ENCODE data around the gene LYVE1. TPM values are rescaled to one million over a fixed set of nuclear protein-coding genes. Genes with fewer than 3 reads are reported as not detected.

LYVE1 gene
- total RNA-seq, 1 donor from 2014 or later = not detected

- no peaks in the 10 kb centered on the region for H3K36me3 ChIP-seq (ENCODE audit: control insufficient read depth, insufficient read depth, low read length)
- no peak for DNase-seq (ENCODE audit: low read depth)
- no peak for TF ChIP-seq CTCF (IDR thresholded peaks at IDR 0.05; ENCODE audit: insufficient read depth, low read length, poor library complexity, severe bottlenecking)
- no peak overlapping the region for H3K4me3 ChIP-seq (ENCODE audit: low read depth, low read length)
- H3K27me3 ChIP-seq (ENCODE audit: control insufficient read depth, insufficient read depth, low read length) = no peaks in the 10 kb centered on the region
Observed at GRCh38 chr11:10520562-10520961, 47.9 kb downstream of the LYVE1 start.

- H3K27me3 ChIP-seq (ENCODE audit: control insufficient read depth, insufficient read depth, low read length) = no peaks in the 10 kb centered on the region
- H3K4me3 ChIP-seq (ENCODE audit: low read depth, low read length) = no peak overlapping the region
- DNase-seq (ENCODE audit: low read depth) = no peak
- no peaks in the 10 kb centered on the region for H3K36me3 ChIP-seq (ENCODE audit: control insufficient read depth, insufficient read depth, low read length)
- no peak for TF ChIP-seq CTCF (IDR thresholded peaks at IDR 0.05; ENCODE audit: insufficient read depth, low read length, poor library complexity, severe bottlenecking)
Observed at GRCh38 chr11:10519630-10520029, 48.8 kb downstream of the LYVE1 start.

GRCh38 chr11:10518891-10519290 lies 49.6 kb downstream of the LYVE1 start:
- Histone ChIP-seq H3K36me3 (ENCODE audit: control insufficient read depth, insufficient read depth, low read length) (no peaks in the 10 kb centered on the region), H3K27me3 (ENCODE audit: control insufficient read depth, insufficient read depth, low read length) (no peaks in the 10 kb centered on the region), H3K4me3 (ENCODE audit: low read depth, low read length) (no peak overlapping the region)
- no peak for TF ChIP-seq CTCF (IDR thresholded peaks at IDR 0.05; ENCODE audit: insufficient read depth, low read length, poor library complexity, severe bottlenecking)
- DNase-seq (ENCODE audit: low read depth) = no peak

GRCh38 chr11:10518123-10518522 lies 50.3 kb downstream of the LYVE1 start:
- Histone ChIP-seq H3K4me3 (ENCODE audit: low read depth, low read length) (no peak overlapping the region), H3K36me3 (ENCODE audit: control insufficient read depth, insufficient read depth, low read length) (no peaks in the 10 kb centered on the region), H3K27me3 (ENCODE audit: control insufficient read depth, insufficient read depth, low read length) (no peaks in the 10 kb centered on the region)
- DNase-seq (ENCODE audit: low read depth) = no peak
- no peak for TF ChIP-seq CTCF (IDR thresholded peaks at IDR 0.05; ENCODE audit: insufficient read depth, low read length, poor library complexity, severe bottlenecking)

- Histone ChIP-seq H3K4me3 (ENCODE audit: low read depth, low read length) (no peak overlapping the region), H3K27me3 (ENCODE audit: control insufficient read depth, insufficient read depth, low read length) (no peaks in the 10 kb centered on the region), H3K36me3 (ENCODE audit: control insufficient read depth, insufficient read depth, low read length) (no peaks in the 10 kb centered on the region)
- DNase-seq (ENCODE audit: low read depth) = no peak
- TF ChIP-seq CTCF (IDR thresholded peaks at IDR 0.05; ENCODE audit: insufficient read depth, low read length, poor library complexity, severe bottlenecking) = no peak
Observed at GRCh38 chr11:10515418-10515817, 53.0 kb downstream of the LYVE1 start.

- TF ChIP-seq CTCF (IDR thresholded peaks at IDR 0.05; ENCODE audit: insufficient read depth, low read length, poor library complexity, severe bottlenecking) = no peak
- DNase-seq (ENCODE audit: low read depth) = no peak
- H3K36me3 ChIP-seq (ENCODE audit: control insufficient read depth, insufficient read depth, low read length) = no peaks in the 10 kb centered on the region
- H3K4me3 ChIP-seq (ENCODE audit: low read depth, low read length) = no peak overlapping the region
- H3K27me3 ChIP-seq (ENCODE audit: control insufficient read depth, insufficient read depth, low read length) = no peaks in the 10 kb centered on the region
Observed at GRCh38 chr11:10514709-10515108, 53.8 kb downstream of the LYVE1 start.
